A549 (cell line): ENCODE results near the gene HK1. TPM values are rescaled to one million over a fixed set of nuclear protein-coding genes. Genes with fewer than 3 reads are reported as not detected.

Experiments
- ATAC-seq, 2 experiments: fragments of 200-7000 bp in 1 of 2; fragments of >200 bp in 1 of 2; cut with Nextera tagmentation in 1 of 2; cut with Tn5 transposase in 1 of 2; 3 replicates each; pipeline versions ENCODE4 v1.8.0 to v1.9.1; 2018 to 2020; ENCODE audit warnings: mild to moderate bottlenecking in 1 of 2, moderate library complexity in 1 of 2
- CTCF ChIA-PET: fragments of 300-600 bp; sonication (Branson Sonifier 250); formaldehyde crosslinking; extraction: SDS; loops from one replicate; lab custom pipeline; 2021; ENCODE audit warnings: antibody characterized with exemption, inconsistent platforms; lab: Yijun Ruan, JAX
- POLR2A ChIA-PET: fragments of 350-600 bp; formaldehyde crosslinking; extraction: SDS; loops from one replicate; lab custom pipeline; 2021; ENCODE audit warnings: antibody characterized with exemption, inconsistent platforms; lab: Yijun Ruan, JAX
- DNase-seq, 2 experiments: peaks; one replicate each; pipeline versions ENCODE4 v3.0.0 to v3.0.0-alpha.2; 2011 to 2016; ENCODE audit warnings: low read depth in 1 of 2, low spot score in 1 of 2
- FAIRE-seq: peaks from 2 replicates; lab custom pipeline; 2011; peaks lifted over from hg19 to GRCh38; lab: Jason Lieb, UNC
- H3K27ac ChIP-seq, 2 experiments: fragments of >200 bp; sonication (Bioruptor Twin); formaldehyde crosslinking; 3 replicates each; pipeline ENCODE4 v1.5.1; 2016 to 2017
- H3K4me1 ChIP-seq: fragments of >200 bp; sonication (Bioruptor Twin); formaldehyde crosslinking; 3 replicates; pipeline ENCODE4 v1.6.1; 2016
- H3K4me2 ChIP-seq: fragments of >200 bp; sonication (Bioruptor Twin); formaldehyde crosslinking; 3 replicates; pipeline ENCODE4 v1.6.1; 2016
- H3K4me3 ChIP-seq: fragments of >200 bp; sonication (Bioruptor Twin); formaldehyde crosslinking; 3 replicates; pipeline ENCODE4 v1.5.1; 2016
- H3K9me3 ChIP-seq: fragments of >200 bp; sonication (Bioruptor Twin); formaldehyde crosslinking; 3 replicates; pipeline ENCODE4 v1.6.1; 2016
- ATOH8 ChIP-seq: fragments of 250-450 bp; sonication (Bioruptor Pico); IDR thresholded peaks from 2 replicates; pipeline ENCODE4 v1.5.0; 2020; ENCODE audit warnings: low read depth, mild to moderate bottlenecking, moderate library complexity
- BHLHE40 ChIP-seq: IDR thresholded peaks from 2 replicates; pipeline ENCODE4 v1.6.1; 2012; ENCODE audit warnings: low read depth, low read length, inconsistent platforms
- CBX2 ChIP-seq: fragments of 200-600 bp; sonication (generic); IDR thresholded peaks from 2 replicates; pipeline ENCODE4 v1.6.1; 2016; ENCODE audit warnings: low read depth, mild to moderate bottlenecking, borderline replicate concordance
- CEBPB ChIP-seq, 2 experiments: fragments of >200 bp in 1 of 2; sonication (Bioruptor Twin) in 1 of 2; formaldehyde crosslinking in 1 of 2; IDR thresholded peaks; 2 replicates each; pipeline ENCODE4 v1.6.1; 2012 to 2016
- CHD4 ChIP-seq: fragments of 200-600 bp; sonication (generic); IDR thresholded peaks from 2 replicates; pipeline ENCODE4 v1.6.1; 2016; ENCODE audit warnings: antibody characterized with exemption, mild to moderate bottlenecking, borderline replicate concordance
- EHF ChIP-seq: fragments of 250-450 bp; sonication (Bioruptor Pico); IDR thresholded peaks from 2 replicates; pipeline ENCODE4 v1.5.0; 2020; ENCODE audit warnings: mild to moderate bottlenecking
- FOSB ChIP-seq: fragments of 250-450 bp; sonication (Bioruptor Pico); IDR thresholded peaks from 2 replicates; pipeline ENCODE4 v1.5.0; 2020; ENCODE audit warnings: mild to moderate bottlenecking, moderate library complexity
- HDAC2 ChIP-seq: fragments of 200-600 bp; sonication (generic); IDR thresholded peaks from 2 replicates; pipeline ENCODE4 v1.6.1; 2016
- HES2 ChIP-seq: fragments of >200 bp; sonication (Bioruptor Twin); formaldehyde crosslinking; IDR thresholded peaks from 2 replicates; pipeline ENCODE4 v1.6.1; 2016
- HOXB13 ChIP-seq: fragments of 250-450 bp; sonication (Bioruptor Pico); IDR thresholded peaks from 2 replicates; pipeline ENCODE4 v1.5.0; 2020; ENCODE audit warnings: low read depth, mild to moderate bottlenecking, moderate library complexity
- JUN ChIP-seq, 2 experiments: fragments of >200 bp; sonication (Bioruptor Twin); formaldehyde crosslinking; IDR thresholded peaks; 2 replicates in 1 of 2; 3 replicates in 1 of 2; pipeline ENCODE4 v1.6.1; 2016 to 2017
- KDM1A ChIP-seq: fragments of 200-600 bp; sonication (generic); IDR thresholded peaks from 2 replicates; pipeline ENCODE4 v1.6.1; 2016; ENCODE audit warnings: low read depth, mild to moderate bottlenecking
- KDM5A ChIP-seq: fragments of 200-600 bp; sonication (generic); IDR thresholded peaks from 2 replicates; pipeline ENCODE4 v1.6.1; 2016; ENCODE audit warnings: antibody characterized with exemption, mild to moderate bottlenecking
- MYC ChIP-seq: IDR thresholded peaks from 2 replicates; pipeline ENCODE4 v1.6.1; 2012; ENCODE audit warnings: mild to moderate bottlenecking, inconsistent platforms, low read length, improper control_type of control experiment, borderline replicate concordance
- NFE2L2 ChIP-seq: fragments of 150-350 bp; conservative IDR thresholded peaks from 2 replicates; pipeline ENCODE4 v1.6.1; 2014; ENCODE audit warnings: low read length
- NPAS2 ChIP-seq: fragments of 250-450 bp; sonication (Bioruptor Pico); IDR thresholded peaks from 2 replicates; pipeline ENCODE4 v1.8.0; 2022; ENCODE audit warnings: mild to moderate bottlenecking, moderate library complexity, borderline replicate concordance
- PBX3 ChIP-seq: IDR thresholded peaks from 2 replicates; pipeline ENCODE4 v1.6.1; 2012
- RAD21 ChIP-seq, 2 experiments: fragments of >200 bp in 1 of 2; sonication (Bioruptor Twin) in 1 of 2; formaldehyde crosslinking in 1 of 2; IDR thresholded peaks in 1 of 2; conservative IDR thresholded peaks in 1 of 2; 2 replicates in 1 of 2; 3 replicates in 1 of 2; pipeline ENCODE4 v1.6.1; 2012 to 2018; ENCODE audit warnings: inconsistent platforms in 1 of 2
- RARB ChIP-seq: fragments of 250-450 bp; sonication (Bioruptor Pico); IDR thresholded peaks from 2 replicates; pipeline ENCODE4 v1.8.0; 2021; ENCODE audit warnings: mild to moderate bottlenecking, moderate library complexity
- RCOR1 ChIP-seq: fragments of 150-350 bp; IDR thresholded peaks from 2 replicates; pipeline ENCODE4 v1.6.1; 2014; ENCODE audit warnings: antibody characterized with exemption, low read length, low read depth
- RFX5 ChIP-seq: fragments of 450-650 bp; IDR thresholded peaks from 2 replicates; pipeline ENCODE4 v1.7.1; 2014; ENCODE audit warnings: antibody characterized with exemption, mild to moderate bottlenecking, moderate library complexity
- RNF2 ChIP-seq: fragments of 200-600 bp; sonication (generic); IDR thresholded peaks from 2 replicates; pipeline ENCODE4 v1.6.1; 2016; ENCODE audit warnings: low read depth, mild to moderate bottlenecking, antibody characterized with exemption, moderate library complexity, borderline replicate concordance
- WGBS: methylation state at CpG from one replicate; pipeline ENCODE4 v1.1.6; 2017; ENCODE audit errors: missing lambda C conversion rate; 5-methylcytosine and 5-hydroxymethylcytosine counted together
- polyA plus RNA-seq, 4 experiments: library from polyadenylated mRNA; depleted of rRNA in 3 of 4; stranded (reverse); fragments of >200 nt; fragmentation: RNase III in 1 of 4; extraction: RNeasy Plus Mini Kit Qiagen cat#74134 plus additional on column Dnase treatment in 1 of 4; gene quantifications; 2 replicates in 3 of 4; 3 replicates in 1 of 4; pipeline ENCODE4 v1.2.3, GENCODE V29; 2011 to 2017
- TF ChIP-seq, protein P1 (sequence below): IDR thresholded peaks from 2 replicates; pipeline ENCODE4 v1.6.1; 2012; ENCODE audit warnings: low read depth, borderline replicate concordance
- TF ChIP-seq, protein P2 (sequence below): fragments of 250-450 bp; sonication (Bioruptor Pico); IDR thresholded peaks from 2 replicates; pipeline ENCODE4 v1.5.0; 2021; ENCODE audit warnings: mild to moderate bottlenecking, moderate library complexity, borderline replicate concordance
- TF ChIP-seq, protein P3 (sequence below): fragments of >200 bp; sonication (Bioruptor Twin); formaldehyde crosslinking; IDR thresholded peaks from 3 replicates; pipeline ENCODE4 v1.5.1; 2016

HK1 gene
- polyA plus RNA-seq, 2 of the 4 experiments (the other 2 are of a cell fraction): 17.3 to 58.9 TPM

DNA sequence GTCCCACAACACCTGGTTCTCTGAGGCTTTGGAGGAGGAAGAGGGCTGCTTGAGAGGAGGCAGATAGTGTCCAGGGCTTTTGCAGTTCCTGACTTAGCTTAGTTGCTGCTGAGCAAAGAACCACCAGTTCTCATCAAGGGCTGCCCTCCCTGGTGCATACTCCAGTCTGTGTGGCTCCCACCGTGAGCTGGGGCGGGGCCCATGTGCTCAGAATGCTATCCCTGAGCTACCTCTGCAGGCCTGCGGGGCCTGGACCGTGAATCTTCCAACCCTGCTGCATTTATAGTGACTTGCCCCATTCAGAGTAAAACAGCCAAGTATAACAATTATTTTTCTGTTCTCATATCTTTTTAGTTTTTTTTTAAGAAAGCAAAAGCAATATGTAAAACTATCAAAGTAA lies 89.2 kb downstream of the HK1 start:
- peak; percentile 56 to 62 for ATAC-seq
- 78% methylated on average over 4 of the region's 4 CpGs for WGBS
- no peak overlapping the region for H3K27ac ChIP-seq

GRCh38 chr10:69372126-69372980 lies 94.1 kb downstream of the HK1 start:
- Histone ChIP-seq H3K9me3 (no peaks in the 10 kb centered on the region), H3K27ac (no peak overlapping the region), H3K4me1 (0 out of 3 replicates have a peak, but pooled peaks cover 3% of the 10 kb centered on the region), H3K4me3 (no peak overlapping the region), H3K4me2 (no peak overlapping the region)
- DNase-seq: no peak
- no peak for FAIRE-seq
- ChIA-PET CTCF (interaction anchor here (0.6 to 1.1 kb wide), 3 partner anchors 11 to 67 kb away, joined by 3 to 5 read pairs (median 3); no protein-coding TSS in a partner anchor), POLR2A (interaction anchor here (0.5 kb wide), 1 partner anchor 1126 kb away, joined by 5 read pairs; no protein-coding TSS in a partner anchor)
- WGBS: 76% methylated on average over 9 of the region's 9 CpGs
- ATAC-seq: no peak
- TF ChIP-seq ATOH8 (CRISPR knock-in tag): no peak
- TF ChIP-seq RFX5: no peak
- no peak for TF ChIP-seq CEBPB (IDR thresholded peaks at IDR 0.05)
- no peak for TF ChIP-seq KDM1A
- no peak for TF ChIP-seq RAD21 (conservative IDR thresholded peaks at IDR 0.05 in 1 of 2, IDR thresholded peaks at IDR 0.05 in 1 of 2)
- TF ChIP-seq NPAS2 (CRISPR knock-in tag): no peak
- TF ChIP-seq, protein P1, sequence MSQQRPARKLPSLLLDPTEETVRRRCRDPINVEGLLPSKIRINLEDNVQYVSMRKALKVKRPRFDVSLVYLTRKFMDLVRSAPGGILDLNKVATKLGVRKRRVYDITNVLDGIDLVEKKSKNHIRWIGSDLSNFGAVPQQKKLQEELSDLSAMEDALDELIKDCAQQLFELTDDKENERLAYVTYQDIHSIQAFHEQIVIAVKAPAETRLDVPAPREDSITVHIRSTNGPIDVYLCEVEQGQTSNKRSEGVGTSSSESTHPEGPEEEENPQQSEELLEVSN: no peak
- no peak for TF ChIP-seq RCOR1
- TF ChIP-seq, protein P2, sequence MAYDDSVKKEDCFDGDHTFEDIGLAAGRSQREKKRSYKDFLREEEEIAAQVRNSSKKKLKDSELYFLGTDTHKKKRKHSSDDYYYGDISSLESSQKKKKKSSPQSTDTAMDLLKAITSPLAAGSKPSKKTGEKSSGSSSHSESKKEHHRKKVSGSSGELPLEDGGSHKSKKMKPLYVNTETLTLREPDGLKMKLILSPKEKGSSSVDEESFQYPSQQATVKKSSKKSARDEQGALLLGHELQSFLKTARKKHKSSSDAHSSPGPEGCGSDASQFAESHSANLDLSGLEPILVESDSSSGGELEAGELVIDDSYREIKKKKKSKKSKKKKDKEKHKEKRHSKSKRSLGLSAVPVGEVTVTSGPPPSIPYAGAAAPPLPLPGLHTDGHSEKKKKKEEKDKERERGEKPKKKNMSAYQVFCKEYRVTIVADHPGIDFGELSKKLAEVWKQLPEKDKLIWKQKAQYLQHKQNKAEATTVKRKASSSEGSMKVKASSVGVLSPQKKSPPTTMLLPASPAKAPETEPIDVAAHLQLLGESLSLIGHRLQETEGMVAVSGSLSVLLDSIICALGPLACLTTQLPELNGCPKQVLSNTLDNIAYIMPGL (CRISPR knock-in tag): no peak
- TF ChIP-seq EHF (CRISPR knock-in tag): no peak
- no peak for TF ChIP-seq HDAC2
- no peak for TF ChIP-seq CBX2
- no peak for TF ChIP-seq HES2

More for the DNA sequence above, 89.2 kb downstream of the HK1 start:
- DNase-seq (no peak), FAIRE-seq (no peak)
- Histone ChIP-seq H3K4me1 (peaks cover 11% of the 10 kb centered on the region), H3K4me3 (no peak overlapping the region), H3K9me3 (no peaks in the 10 kb centered on the region), H3K4me2 (no peak overlapping the region)
- TF ChIP-seq KDM5A (no peak), EHF (CRISPR knock-in tag) (no peak), ATOH8 (CRISPR knock-in tag) (no peak), NFE2L2 (no peak), CBX2 (no peak), JUN (IDR thresholded peaks at IDR 0.05) (no peak), HDAC2 (no peak), MYC (no peak), FOSB (CRISPR knock-in tag) (no peak), RARB (no peak), RNF2 (no peak), BHLHE40 (no peak), RAD21 (conservative IDR thresholded peaks at IDR 0.05 in 1 of 2, IDR thresholded peaks at IDR 0.05 in 1 of 2) (no peak), HOXB13 (CRISPR knock-in tag) (no peak), CHD4 (no peak), PBX3 (no peak)
- TF ChIP-seq, protein P1: no peak
- TF ChIP-seq, protein P3, sequence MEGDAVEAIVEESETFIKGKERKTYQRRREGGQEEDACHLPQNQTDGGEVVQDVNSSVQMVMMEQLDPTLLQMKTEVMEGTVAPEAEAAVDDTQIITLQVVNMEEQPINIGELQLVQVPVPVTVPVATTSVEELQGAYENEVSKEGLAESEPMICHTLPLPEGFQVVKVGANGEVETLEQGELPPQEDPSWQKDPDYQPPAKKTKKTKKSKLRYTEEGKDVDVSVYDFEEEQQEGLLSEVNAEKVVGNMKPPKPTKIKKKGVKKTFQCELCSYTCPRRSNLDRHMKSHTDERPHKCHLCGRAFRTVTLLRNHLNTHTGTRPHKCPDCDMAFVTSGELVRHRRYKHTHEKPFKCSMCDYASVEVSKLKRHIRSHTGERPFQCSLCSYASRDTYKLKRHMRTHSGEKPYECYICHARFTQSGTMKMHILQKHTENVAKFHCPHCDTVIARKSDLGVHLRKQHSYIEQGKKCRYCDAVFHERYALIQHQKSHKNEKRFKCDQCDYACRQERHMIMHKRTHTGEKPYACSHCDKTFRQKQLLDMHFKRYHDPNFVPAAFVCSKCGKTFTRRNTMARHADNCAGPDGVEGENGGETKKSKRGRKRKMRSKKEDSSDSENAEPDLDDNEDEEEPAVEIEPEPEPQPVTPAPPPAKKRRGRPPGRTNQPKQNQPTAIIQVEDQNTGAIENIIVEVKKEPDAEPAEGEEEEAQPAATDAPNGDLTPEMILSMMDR: no peak
- ChIA-PET CTCF (no interaction called here), POLR2A (no interaction called here)
